IMR-90 (cell line): ENCODE data around the gene STAT5A. TPM values are rescaled to one million over a fixed set of nuclear protein-coding genes. Genes with fewer than 3 reads are reported as not detected.
A peak's percentile ranks its signal among the peaks of the same experiment; 100 is the strongest.

Experiments used
- ATAC-seq: fragments of 200-7000 bp; cut with Tn5 transposase; 2 replicates; pipeline ENCODE4 v1.9.1; 2020; ENCODE audit warnings: low read depth, mild to moderate bottlenecking, moderate library complexity
- BruUV-seq: library from RNA; stranded (reverse); fragments of 400-500 nt; replicated peaks from 2 replicates; lab custom pipeline; 2021; lab: Mats Ljungman, UMichigan
- CTCF ChIA-PET: fragments of 300-600 bp; formaldehyde crosslinking; extraction: SDS; loops from one replicate; lab custom pipeline; 2021; ENCODE audit warnings: antibody characterized with exemption; lab: Yijun Ruan, JAX
- POLR2A ChIA-PET: fragments of 300-600 bp; sonication (Branson Sonifier 250); formaldehyde crosslinking; loops from one replicate; lab custom pipeline; 2022; ENCODE audit warnings: antibody characterized with exemption; ENCODE audit not compliant: unreplicated experiment; lab: Charles Lee
- DNase-seq: peaks from one replicate; pipeline ENCODE4 v3.0.0; 2013
- H2AFZ ChIP-seq: replicated peaks from 2 replicates; pipeline ENCODE3; 2013; ENCODE audit warnings: low read length, mild to moderate bottlenecking; ENCODE audit not compliant: poor library complexity
- H2AK5ac ChIP-seq: 2 replicates; pipeline ENCODE4 v1.6.1; 2013; ENCODE audit warnings: low read depth, low read length, inconsistent platforms
- H2AK9ac ChIP-seq: replicated peaks from 2 replicates; pipeline ENCODE3; 2013; ENCODE audit warnings: mild to moderate bottlenecking, low read depth, low read length, moderate library complexity; ENCODE audit not compliant: poor library complexity
- H2BK120ac ChIP-seq: 2 replicates; pipeline ENCODE4 v1.6.1; 2013; ENCODE audit warnings: low read depth, low read length, inconsistent platforms
- H2BK15ac ChIP-seq: 3 replicates; pipeline ENCODE4 v1.6.1; 2013; ENCODE audit warnings: low read depth, low read length, inconsistent platforms
- H2BK20ac ChIP-seq: 2 replicates; pipeline ENCODE4 v1.6.1; 2013; ENCODE audit warnings: low read depth, mild to moderate bottlenecking, inconsistent platforms, low read length, moderate library complexity
- H2BK5ac ChIP-seq: 2 replicates; pipeline ENCODE4 v1.6.1; 2013; ENCODE audit warnings: mild to moderate bottlenecking, low read depth, low read length, inconsistent platforms; ENCODE audit not compliant: poor library complexity, severe bottlenecking
- H3K14ac ChIP-seq: replicated peaks from 2 replicates; pipeline ENCODE4 v1.6.1; 2013; ENCODE audit warnings: low read depth, low read length, inconsistent platforms
- H3K18ac ChIP-seq: 2 replicates; pipeline ENCODE4 v1.6.1; 2013; ENCODE audit warnings: low read depth, low read length, control low read depth
- H3K23ac ChIP-seq: 2 replicates; pipeline ENCODE4 v1.6.1; 2013; ENCODE audit warnings: low read depth, low read length, inconsistent platforms
- H3K27ac ChIP-seq: 2 replicates; pipeline ENCODE4 v1.5.1; 2013; ENCODE audit warnings: mild to moderate bottlenecking, control low read depth, low read length; ENCODE audit not compliant: insufficient read depth
- H3K27me3 ChIP-seq: 2 replicates; pipeline ENCODE4 v1.6.1; 2013; ENCODE audit warnings: low read length; ENCODE audit not compliant: control insufficient read depth, insufficient read depth
- H3K36me3 ChIP-seq: 2 replicates; pipeline ENCODE4 v1.6.1; 2013; ENCODE audit warnings: low read length, mixed read lengths; ENCODE audit not compliant: control insufficient read depth, insufficient read depth
- H3K4ac ChIP-seq: 2 replicates; pipeline ENCODE4 v1.6.1; 2013; ENCODE audit warnings: low read depth, low read length, inconsistent platforms
- H3K4me1 ChIP-seq: 2 replicates; pipeline ENCODE4 v1.6.1; 2013; ENCODE audit warnings: low read length, mixed read lengths; ENCODE audit not compliant: control insufficient read depth, insufficient read depth
- H3K4me2 ChIP-seq: 2 replicates; pipeline ENCODE4 v1.6.1; 2013; ENCODE audit warnings: low read depth, mild to moderate bottlenecking, control low read depth, low read length, moderate library complexity
- H3K4me3 ChIP-seq: 2 replicates; pipeline ENCODE4 v1.5.1; 2013; ENCODE audit warnings: low read depth, mild to moderate bottlenecking, control low read depth, low read length, moderate library complexity; ENCODE audit not compliant: insufficient read depth
- H3K56ac ChIP-seq: 2 replicates; pipeline ENCODE4 v1.6.1; 2013; ENCODE audit warnings: low read length, inconsistent platforms; ENCODE audit not compliant: insufficient read depth; ENCODE audit errors: extremely low read depth
- H3K79me1 ChIP-seq, 2 experiments: 2 replicates each; pipeline ENCODE4 v1.6.1; 2013; ENCODE audit warnings: low read length in 2 of 2, inconsistent platforms in 1 of 2, low read depth in 1 of 2
- H3K9ac ChIP-seq: 2 replicates; pipeline ENCODE4 v1.6.1; 2013; ENCODE audit warnings: low read depth, low read length, control low read depth
- H3K9me1 ChIP-seq: 2 replicates; pipeline ENCODE4 v1.6.1; 2013; ENCODE audit warnings: low read length, inconsistent platforms; ENCODE audit not compliant: insufficient read depth
- H3K9me3 ChIP-seq: 2 replicates; pipeline ENCODE4 v1.6.1; 2013; ENCODE audit warnings: low read length; ENCODE audit not compliant: control insufficient read depth, insufficient read depth
- H4K20me1 ChIP-seq: 2 replicates; pipeline ENCODE4 v1.6.1; 2013; ENCODE audit warnings: low read length, inconsistent platforms; ENCODE audit not compliant: insufficient read depth
- H4K5ac ChIP-seq: 2 replicates; pipeline ENCODE4 v1.6.1; 2013; ENCODE audit warnings: mild to moderate bottlenecking, low read depth, low read length, control low read depth
- H4K8ac ChIP-seq, 2 experiments: 2 replicates each; pipeline ENCODE4 v1.6.1; 2013; ENCODE audit warnings: low read depth in 2 of 2, low read length in 2 of 2, control low read depth in 1 of 2, inconsistent platforms in 1 of 2
- H4K91ac ChIP-seq: 2 replicates; pipeline ENCODE4 v1.6.1; 2013; ENCODE audit warnings: low read depth, low read length, inconsistent platforms; ENCODE audit not compliant: insufficient read depth
- CEBPB ChIP-seq: IDR thresholded peaks from 2 replicates; pipeline ENCODE4 v1.6.1; 2012; ENCODE audit warnings: low read depth, low read length, improper control_type of control experiment
- MXI1 ChIP-seq: IDR thresholded peaks from 2 replicates; pipeline ENCODE4 v1.6.1; 2012; ENCODE audit warnings: low read depth, mild to moderate bottlenecking, low read length, moderate library complexity, borderline replicate concordance
- RFX5 ChIP-seq: IDR thresholded peaks from 2 replicates; pipeline ENCODE4 v1.8.0; 2012; ENCODE audit warnings: low read depth, mild to moderate bottlenecking, low read length, moderate library complexity
- SMC3 ChIP-seq: fragments of 150-350 bp; IDR thresholded peaks from 2 replicates; pipeline ENCODE4 v1.6.1; 2016; ENCODE audit warnings: low read depth, mild to moderate bottlenecking, antibody characterized with exemption, low read length, moderate library complexity
- WGBS, 2 experiments: methylation state at CpG; one replicate each; pipeline versions ENCODE4 v1.1.5 to v1.1.7; 2013; ENCODE audit warnings: missing lambda C conversion rate in 2 of 2; ENCODE audit not compliant: insufficient read length in 1 of 2; ENCODE audit errors: extremely low coverage in 2 of 2; 5-methylcytosine and 5-hydroxymethylcytosine counted together
- dilution Hi-C: fragments of 300-500 bp; cut with HindIII; formaldehyde crosslinking; loops from one replicate; pipeline ENCODE4 v1.14.3; 2018; ENCODE audit warnings: low sequenced_read_pairs; ENCODE audit not compliant: unreplicated experiment
- in situ Hi-C: fragments of 300-500 bp; cut with MboI; formaldehyde crosslinking; loops from 3 replicates; pipeline ENCODE4 v1.14.3; 2019; ENCODE audit warnings: low sequenced_read_pairs, inconsistent platforms, mixed read lengths
- intact Hi-C: fragments of 100-400 bp; cut with micrococcal nuclease; formaldehyde crosslinking; loops from 2 replicates; pipeline ENCODE4 v1.10.0; 2022
- polyA plus RNA-seq, 3 experiments: library from polyadenylated mRNA; depleted of rRNA; stranded (reverse); fragments of >200 nt; gene quantifications; 2 replicates each; pipeline ENCODE4 v1.2.3, GENCODE V29; 2012; ENCODE audit warnings: low replicate concordance in 1 of 3
- total RNA-seq: library from RNA; depleted of rRNA; stranded (reverse); fragments of >200 nt; gene quantifications from 2 replicates; pipeline ENCODE4 v1.2.3, GENCODE V29; 2012

STAT5A gene
- total and polyA plus RNA-seq, 2 of the 4 experiments (the other 2 are of a cell fraction), result 1.3 to 1.4 TPM

DNA sequence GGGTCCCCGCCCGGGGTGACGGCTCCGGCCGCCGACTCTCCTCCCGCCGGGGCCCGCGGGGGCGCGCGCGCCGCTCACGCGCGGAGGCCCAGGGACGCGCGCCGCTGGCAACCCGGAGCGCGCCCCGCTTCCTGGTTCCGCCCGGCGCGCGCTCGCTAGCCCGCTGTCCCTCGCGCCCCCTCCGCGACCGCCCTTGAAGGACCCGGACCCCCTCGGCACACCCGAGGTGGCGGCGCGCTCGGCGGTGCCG, 12.0 kb upstream of the STAT5A start, which contains the start of gene STAT5B:
STAT5B (minus strand) TSS at position 33 of the 250 bp plus-strand sequence. CDS start 44,264 bp downstream, outside the sequence.
- BruUV-seq, result no TSS peak
- H3K4me1 ChIP-seq, result peaks cover 3% of the 10 kb centered on the region
- 0% methylated on average over 16 of the region's 47 CpGs; no CpG with 5 or more reads in 1 of the 2 experiments for WGBS, 2 experiments
- peaks cover 4% of the 10 kb centered on the region; the same call in 1 of the 2 replicates for H3K9me1 ChIP-seq
- H2BK120ac ChIP-seq, result peak within 1 kb of the TSS; percentile 75
- intact Hi-C loops (loop anchor here (5.0 kb wide), 1 partner anchor 54 kb away; no protein-coding TSS in a partner anchor), dilution Hi-C loops (no loop called here), in situ Hi-C loops (no loop called here)
- H4K8ac ChIP-seq, result peak within 1 kb of the TSS; percentile 87 to 94
- H4K91ac ChIP-seq, result peak within 1 kb of the TSS; percentile 91
- peak; percentile 82 for ATAC-seq
- DNase-seq, result peak; percentile 55
- peak within 1 kb of the TSS; percentile 91 for H3K9ac ChIP-seq
- peak within 1 kb of the TSS; percentile 89 for H3K4me2 ChIP-seq
- H2AK9ac ChIP-seq, result peak within 1 kb of the TSS; percentile 96
- H2BK5ac ChIP-seq, result peak within 1 kb of the TSS; percentile 64
- peaks cover 22% of the 10 kb centered on the region for H4K20me1 ChIP-seq
- H3K56ac ChIP-seq, result peak within 1 kb of the TSS; percentile 87
- peak within 1 kb of the TSS; percentile 52 for H4K5ac ChIP-seq
- no peaks in the 10 kb centered on the region for H3K9me3 ChIP-seq
- H2AFZ ChIP-seq, result peak within 1 kb of the TSS; percentile 99
- ChIA-PET CTCF (no interaction called here), POLR2A (interaction anchor here (0.6 kb wide), 1 partner anchor 48 kb away, joined by 4 read pairs; no protein-coding TSS in a partner anchor)
- peak within 1 kb of the TSS; percentile 63 for H3K18ac ChIP-seq
- H2BK15ac ChIP-seq, result peak within 1 kb of the TSS; percentile 84; the same call in 1 of the 3 replicates
- H3K14ac ChIP-seq, result peak within 1 kb of the TSS; percentile 96
- peak within 1 kb of the TSS; percentile 83 for H3K23ac ChIP-seq
- no peaks in the 10 kb centered on the region for H3K36me3 ChIP-seq
- H2AK5ac ChIP-seq, result peak within 1 kb of the TSS; percentile 61
- H3K4me3 ChIP-seq, result peak within 1 kb of the TSS; percentile 77
- H3K4ac ChIP-seq, result peak within 1 kb of the TSS; percentile 91
- TF ChIP-seq MXI1, result no peak
- no peak for TF ChIP-seq RFX5
- TF ChIP-seq CEBPB, result no peak
- TF ChIP-seq SMC3, result no peak
- peak within 1 kb of the TSS; percentile 63 for H2BK20ac ChIP-seq
- H3K27me3 ChIP-seq, result no peaks in the 10 kb centered on the region
- peaks cover 4 to 41% of the 10 kb centered on the region in 2 experiments; a peak in 2 of 4 replicates for H3K79me1 ChIP-seq
- H3K27ac ChIP-seq, result peak within 1 kb of the TSS; percentile 76
